Sigmoid colon (tissue), 7 donors: ENCODE data around the gene PTGES2. TPM values are rescaled to one million over a fixed set of nuclear protein-coding genes. Genes with fewer than 3 reads are reported as not detected.

Experiments used
- DNase-seq: peaks from one replicate; pipeline ENCODE4 v3.0.0-alpha.2; 2019
- H3K27ac ChIP-seq, 4 donors: fragments of 200-600 bp; sonication (generic); one replicate each; pipeline ENCODE4 v1.5.1; 2016 to 2019; ENCODE audit warnings: mild to moderate bottlenecking in 1 of 4
- H3K27me3 ChIP-seq, 3 donors: fragments of 200-600 bp; sonication (generic); one replicate each; pipeline ENCODE4 v1.5.1; 2019; ENCODE audit warnings: mild to moderate bottlenecking in 1 of 3
- H3K36me3 ChIP-seq, 4 donors: fragments of 200-600 bp; sonication (generic); one replicate each; pipeline ENCODE4 v1.5.1; 2016 to 2019
- H3K4me1 ChIP-seq, 4 donors: fragments of 200-600 bp; sonication (generic); one replicate each; pipeline ENCODE4 v1.5.1; 2017 to 2019
- H3K4me3 ChIP-seq, 4 donors: fragments of 200-600 bp; sonication (generic); one replicate each; pipeline ENCODE4 v1.5.1; 2017 to 2019; ENCODE audit warnings: mild to moderate bottlenecking in 2 of 4, moderate library complexity in 1 of 4
- H3K9me3 ChIP-seq, 4 donors: fragments of 200-600 bp in 3 of 4; sonication (generic) in 3 of 4; one replicate each; pipeline versions ENCODE4 v1.5.1 to v1.6.1; 2013 to 2019
- CTCF ChIP-seq, 4 experiments: fragments of 450-650 bp in 3 of 4; fragments of 200-600 bp in 1 of 4; IDR thresholded peaks; one replicate each; pipeline ENCODE4 v1.5.1; 2016 to 2019; ENCODE audit warnings: antibody characterized with exemption in 4 of 4, mild to moderate bottlenecking in 3 of 4, moderate library complexity in 2 of 4
- EP300 ChIP-seq, 4 donors: sonication (generic); formaldehyde crosslinking; IDR thresholded peaks; one replicate each; pipeline ENCODE4 v1.6.1; 2017; ENCODE audit warnings: antibody characterized with exemption in 4 of 4
- POLR2A ChIP-seq, 2 donors: fragments of 450-650 bp; IDR thresholded peaks; one replicate each; pipeline ENCODE4 v1.6.1; 2016; ENCODE audit warnings: antibody characterized with exemption in 2 of 2, mild to moderate bottlenecking in 2 of 2, moderate library complexity in 2 of 2
- POLR2AphosphoS5 ChIP-seq, 4 donors: sonication (generic); formaldehyde crosslinking; IDR thresholded peaks; one replicate each; pipeline ENCODE4 v1.6.1; 2017; ENCODE audit warnings: antibody characterized with exemption in 4 of 4
- WGBS, 2 donors: extraction: QIAGEN DNeasy Blood & Tissue Kit; methylation state at CpG; one replicate each; pipeline ENCODE4 v1.1.7; 2013; 5-methylcytosine and 5-hydroxymethylcytosine counted together
- intact Hi-C: fragments of 100-400 bp; cut with DNase I; formaldehyde crosslinking; loops from one replicate; pipeline ENCODE4 v1.15.1; 2023
- polyA plus RNA-seq, 3 donors: library from polyadenylated mRNA; stranded (reverse); fragments of 200-250 nt; gene quantifications; one replicate each; pipeline ENCODE4 v1.2.3, GENCODE V29; 2013
- total RNA-seq, 4 donors: library from RNA; depleted of rRNA; stranded (reverse); fragments of >200 nt; gene quantifications; one replicate each; pipeline ENCODE4 v1.1.0, GENCODE V29; 2016
- donor health status: healthy with polysubstance abuse.
- donor health status: Bipolar disorder and iron deficiency.
- donor health status: healthy.

PTGES2 gene
- total and polyA plus RNA-seq, 7 donors, result 56.5 to 119 (median 82.2) TPM

- TF ChIP-seq POLR2AphosphoS5 (IDR thresholded peaks at IDR 0.05) (no peak), CTCF (IDR thresholded peaks at IDR 0.05) (no peak), POLR2A (IDR thresholded peaks at IDR 0.05) (no peak), EP300 (IDR thresholded peaks at IDR 0.05) (no peak)
- intact Hi-C loops, result no loop called here
- Histone ChIP-seq H3K9me3 (no peaks in the 10 kb centered on the region), H3K27me3 (no peaks in the 10 kb centered on the region), H3K36me3 (peaks cover 26 to 58% (median 35%) of the 10 kb centered on the region in 4 donors), H3K4me1 (no peaks in the 10 kb centered on the region), H3K4me3 (no peak overlapping the region), H3K27ac (peak overlapping the region in 2 of 4 donors; percentile 13 to 35)
- WGBS, 2 donors, result 39 to 69% methylated on average over 20 of the region's 20 CpGs
- peak; percentile 32 for DNase-seq
Observed at GRCh38 chr9:128109050-128109709, 18.3 kb downstream of the PTGES2 start.

GRCh38 chr9:128108269-128109049 lies 19.1 kb downstream of the PTGES2 start:
- H3K4me1 ChIP-seq, result no peaks in the 10 kb centered on the region

GRCh38 chr9:128107468-128108268 lies 19.9 kb downstream of the PTGES2 start:
- 82 to 90% methylated on average over 18 of the region's 18 CpGs for WGBS, 2 donors
- TF ChIP-seq EP300 (IDR thresholded peaks at IDR 0.05), result no peak
- TF ChIP-seq POLR2A (IDR thresholded peaks at IDR 0.05), result no peak
- no peak for TF ChIP-seq CTCF (IDR thresholded peaks at IDR 0.05)
- no peak for TF ChIP-seq POLR2AphosphoS5 (IDR thresholded peaks at IDR 0.05)
- Histone ChIP-seq H3K4me1 (no peaks in the 10 kb centered on the region), H3K27ac (no peak overlapping the region), H3K9me3 (no peaks in the 10 kb centered on the region), H3K4me3 (no peak overlapping the region), H3K27me3 (no peaks in the 10 kb centered on the region), H3K36me3 (peaks cover 36 to 67% (median 47%) of the 10 kb centered on the region in 4 donors)
- intact Hi-C loops, result no loop called here
- DNase-seq, result peak; percentile 56

More at GRCh38 chr9:128108269-128109049, 19.1 kb downstream of the PTGES2 start:
- peak; percentile 63 for DNase-seq
- WGBS, 2 donors, result 71 to 82% methylated on average over 15 of the region's 15 CpGs
- peaks cover 30 to 59% (median 40%) of the 10 kb centered on the region in 4 donors for H3K36me3 ChIP-seq
- H3K4me3 ChIP-seq, result no peak overlapping the region
- intact Hi-C loops, result no loop called here
- TF ChIP-seq POLR2AphosphoS5 (IDR thresholded peaks at IDR 0.05) (no peak), CTCF (IDR thresholded peaks at IDR 0.05) (no peak), POLR2A (IDR thresholded peaks at IDR 0.05) (no peak), EP300 (IDR thresholded peaks at IDR 0.05) (no peak)
- H3K27me3 ChIP-seq, result no peaks in the 10 kb centered on the region
- H3K27ac ChIP-seq, result peak overlapping the region in 1 of 4 donors; percentile 35
- no peaks in the 10 kb centered on the region for H3K9me3 ChIP-seq

- no peak overlapping the region for H3K4me3 ChIP-seq
- H3K27me3 ChIP-seq, result no peaks in the 10 kb centered on the region
- no peak for TF ChIP-seq CTCF (IDR thresholded peaks at IDR 0.05)
- TF ChIP-seq POLR2AphosphoS5 (IDR thresholded peaks at IDR 0.05), result no peak
- TF ChIP-seq EP300 (IDR thresholded peaks at IDR 0.05), result no peak
- TF ChIP-seq POLR2A (IDR thresholded peaks at IDR 0.05), result no peak
- H3K27ac ChIP-seq, result no peak overlapping the region
- no peaks in the 10 kb centered on the region for H3K9me3 ChIP-seq
- intact Hi-C loops, result no loop called here
- peaks cover 41 to 74% (median 54%) of the 10 kb centered on the region in 4 donors for H3K36me3 ChIP-seq
- WGBS, 2 donors, result 91 to 96% methylated on average over 23 of the region's 23 CpGs
- H3K4me1 ChIP-seq, result peaks cover 0 to under 1% (median 0%) of the 10 kb centered on the region in 4 donors
- peak; percentile 60 for DNase-seq
Observed at GRCh38 chr9:128106940-128107467, 20.5 kb downstream of the PTGES2 start.
